Suppressor macrophage treated with lipopolysaccharide for 1 hour (primary cell): ENCODE results near the gene SNAPC2.

Experiments
- DNase-seq, 3 donors: peaks; one replicate each; pipeline ENCODE4 v3.0.0-alpha.2; 2020 to 2022

Gene SNAPC2

DNA sequence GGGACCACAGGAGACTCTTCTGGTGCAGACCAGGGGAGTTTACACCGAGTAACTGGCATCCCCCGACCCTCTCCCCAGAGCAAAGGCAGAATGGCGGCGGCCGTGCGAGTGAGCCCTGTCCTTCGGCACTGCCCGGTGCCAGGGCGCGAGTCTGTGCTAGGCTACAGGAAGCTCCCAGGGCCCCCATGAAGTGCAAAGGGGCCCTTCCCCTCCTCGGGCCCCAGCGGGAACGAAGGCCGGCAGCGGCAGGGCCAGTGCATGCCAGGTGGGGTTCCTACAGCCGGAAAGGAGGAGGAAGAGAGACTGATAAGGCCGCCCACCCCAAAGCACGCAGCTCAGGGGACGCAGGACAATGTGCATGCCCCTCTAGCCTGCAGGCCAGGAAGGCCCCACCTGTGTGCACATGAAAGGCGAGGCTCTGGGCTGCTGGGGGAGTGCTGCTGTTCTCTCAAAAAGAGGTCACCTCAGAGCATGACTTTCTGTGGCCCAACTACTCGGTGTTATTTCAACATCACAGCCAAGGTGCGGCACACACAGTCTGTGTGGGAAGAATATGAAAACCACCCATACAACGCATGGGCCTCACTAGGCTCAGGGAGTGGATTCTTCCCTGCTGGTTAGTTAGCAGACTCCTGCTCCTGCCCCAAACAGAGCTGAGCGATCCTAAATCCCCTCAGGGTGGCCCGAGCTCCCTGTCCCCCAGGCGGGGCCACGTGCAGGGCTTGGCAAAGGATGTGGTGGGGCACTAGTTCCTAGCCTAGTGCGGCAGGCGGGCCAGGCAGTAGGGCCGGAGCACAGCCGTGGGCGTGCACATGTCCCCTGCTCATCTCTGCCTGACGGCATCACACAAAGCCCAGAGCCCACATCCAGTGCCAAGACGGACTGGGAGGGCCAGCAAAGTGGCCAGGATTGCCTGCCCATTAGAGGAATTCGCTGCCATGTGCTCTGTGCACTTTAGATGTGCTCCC is 51.7 kb downstream of the SNAPC2 start:
- no peak for DNase-seq
